GM21526 (cell line): ENCODE data around the gene HBQ1.
A peak's percentile ranks its signal among the peaks of the same experiment; 100 is the strongest.
"Not testable (repeated sequence)": the region's sequence is repeated elsewhere in the genome, so short reads cannot be mapped to it uniquely, and the experiment has no call there.

Experiments used
- ATAC-seq: cut with Tn5 transposase; IDR thresholded peaks from one replicate; pipeline ENCODE4 v1.9.1; 2021; ENCODE audit warnings: moderate library complexity; ENCODE audit not compliant: unreplicated experiment, low FRiP score

The HBQ1 gene

GRCh38 chr16:194516-194915 lies 14.3 kb downstream of the HBQ1 start:
- no peak for ATAC-seq

- no peak for ATAC-seq
These were observed 20.1 kb downstream of the HBQ1 start for GRCh38 chr16:200388-200787.

GRCh38 chr16:203246-203645 lies 23.0 kb downstream of the HBQ1 start:
- ATAC-seq, result no peak

- not testable (repeated sequence) for ATAC-seq
These were observed 23.8 kb downstream of the HBQ1 start for GRCh38 chr16:204046-204445.

- ATAC-seq, result not testable (repeated sequence)
These were observed 29.1 kb downstream of the HBQ1 start for GRCh38 chr16:209359-209758.

- ATAC-seq, result not testable (repeated sequence)
These were observed 31.4 kb downstream of the HBQ1 start for GRCh38 chr16:211631-212180.

GRCh38 chr16:212999-213398 lies 32.7 kb downstream of the HBQ1 start:
- no peak for ATAC-seq

- no peak for ATAC-seq
These were observed 39.8 kb downstream of the HBQ1 start for GRCh38 chr16:220021-220420.

GRCh38 chr16:228151-228851 lies 48.0 kb downstream of the HBQ1 start:
- ATAC-seq, result no peak

- ATAC-seq, result peak; percentile 68
These were observed 48.8 kb downstream of the HBQ1 start, which contains the start of gene LUC7L for GRCh38 chr16:228852-229730. LUC7L (minus strand) TSS chr16:229449; CDS start chr16:229339, 110 bp downstream.

- no peak for ATAC-seq
These were observed 49.5 kb downstream of the HBQ1 start for GRCh38 chr16:229731-230281.

- not testable (repeated sequence) for ATAC-seq
These were observed 50.1 kb downstream of the HBQ1 start for GRCh38 chr16:230351-230750.
